ENCODE data around the gene GBP3.
"Not testable (repeated sequence)": the region's sequence is repeated elsewhere in the genome, so short reads cannot be mapped to it uniquely, and the experiment has no call there.

Gene GBP3

GRCh38 chr1:89041721-89042120 is 19.1 kb upstream of the GBP3 start:
- H3K9ac ChIP-seq (ENCODE audit: low read length in 5 of 5), result no peak overlapping the region
- no peaks in the 10 kb centered on the region for H3K27me3 ChIP-seq (ENCODE audit: control insufficient read depth in 5 of 5, insufficient read depth in 4 of 5, low read length in 5 of 5)
- peaks cover 0 to 2% (median 0%) of the 10 kb centered on the region in 5 donors for H3K36me3 ChIP-seq (ENCODE audit: control insufficient read depth in 5 of 5, insufficient read depth in 5 of 5, low read length in 5 of 5)
- H3K27ac ChIP-seq (ENCODE audit: low read depth, low read length), result no peak overlapping the region
- H3K4me3 ChIP-seq (ENCODE audit: low read depth in 1 of 5, low read length in 5 of 5), result no peak overlapping the region
- H3K9me3 ChIP-seq (ENCODE audit: control insufficient read depth in 5 of 5, low read length in 5 of 5), result peaks cover 0 to 10% (median 0%) of the 10 kb centered on the region in 5 donors
- H3K4me1 ChIP-seq (ENCODE audit: control insufficient read depth in 5 of 5, insufficient read depth in 5 of 5, low read length in 5 of 5), result no peaks in the 10 kb centered on the region

DNA sequence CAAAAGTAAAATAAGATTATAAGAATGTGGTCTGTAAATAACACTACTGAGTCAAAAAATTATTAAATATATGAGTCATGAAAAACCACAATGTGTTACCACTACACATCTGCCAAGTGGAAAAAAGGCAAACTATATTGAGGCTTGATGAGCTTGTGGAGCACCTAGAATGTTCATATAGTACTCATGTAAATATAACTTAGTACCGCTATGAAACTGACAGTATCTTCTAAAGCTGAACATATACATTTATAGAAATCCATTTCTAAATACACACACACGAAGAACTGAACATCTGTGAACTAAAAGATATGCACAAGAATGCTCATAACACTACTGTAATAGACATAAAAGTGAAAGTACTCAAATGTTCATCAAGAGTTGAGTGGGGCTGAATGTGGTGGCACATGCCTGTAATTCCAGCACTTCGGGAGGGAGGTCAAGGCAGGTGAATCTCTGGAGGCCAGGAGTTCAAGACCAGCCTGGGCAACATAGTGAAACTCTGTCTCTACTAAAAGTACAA is 18.5 kb upstream of the GBP3 start:
- Histone ChIP-seq H3K4me3 (ENCODE audit: low read depth in 1 of 5, low read length in 5 of 5) (no peak overlapping the region), H3K36me3 (ENCODE audit: control insufficient read depth in 5 of 5, insufficient read depth in 5 of 5, low read length in 5 of 5) (peaks cover 0 to 2% (median 0%) of the 10 kb centered on the region in 5 donors), H3K27me3 (ENCODE audit: control insufficient read depth in 5 of 5, insufficient read depth in 4 of 5, low read length in 5 of 5) (no peaks in the 10 kb centered on the region), H3K9ac (ENCODE audit: low read length in 5 of 5) (no peak overlapping the region), H3K27ac (ENCODE audit: low read depth, low read length) (no peak overlapping the region), H3K4me1 (ENCODE audit: control insufficient read depth in 5 of 5, insufficient read depth in 5 of 5, low read length in 5 of 5) (no peaks in the 10 kb centered on the region), H3K9me3 (ENCODE audit: control insufficient read depth in 5 of 5, low read length in 5 of 5) (peaks cover 0 to 10% (median 0%) of the 10 kb centered on the region in 5 donors)

- Histone ChIP-seq H3K9ac (ENCODE audit: low read length in 5 of 5) (no peak overlapping the region), H3K9me3 (ENCODE audit: control insufficient read depth in 5 of 5, low read length in 5 of 5) (peaks cover 0 to 10% (median 0%) of the 10 kb centered on the region in 5 donors), H3K4me1 (ENCODE audit: control insufficient read depth in 5 of 5, insufficient read depth in 5 of 5, low read length in 5 of 5) (no peaks in the 10 kb centered on the region), H3K27me3 (ENCODE audit: control insufficient read depth in 5 of 5, insufficient read depth in 4 of 5, low read length in 5 of 5) (no peaks in the 10 kb centered on the region), H3K36me3 (ENCODE audit: control insufficient read depth in 5 of 5, insufficient read depth in 5 of 5, low read length in 5 of 5) (peaks cover 0 to 2% (median 0%) of the 10 kb centered on the region in 5 donors), H3K27ac (ENCODE audit: low read depth, low read length) (no peak overlapping the region), H3K4me3 (ENCODE audit: low read depth in 1 of 5, low read length in 5 of 5) (no peak overlapping the region)
Observed at GRCh38 chr1:89040315-89040626, 17.6 kb upstream of the GBP3 start.

DNA sequence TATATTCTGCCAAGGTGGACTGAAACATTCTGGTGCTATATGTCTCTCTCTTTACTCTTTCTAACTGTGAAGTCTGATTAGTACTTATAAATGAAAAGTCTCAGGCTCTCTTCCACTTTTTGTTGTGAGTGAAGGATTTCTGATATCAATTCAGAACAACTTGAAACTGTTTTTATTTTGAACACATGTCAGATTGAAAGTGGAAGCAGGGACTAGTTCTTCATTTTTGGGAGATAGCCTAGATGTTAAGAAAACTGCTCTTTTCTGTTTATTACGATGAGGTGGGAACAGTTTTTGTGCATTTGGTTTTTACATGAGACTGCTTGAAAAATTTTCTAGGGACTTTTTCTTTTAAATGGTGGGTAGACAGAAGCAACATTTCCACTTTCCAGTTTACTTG is 14.5 kb upstream of the GBP3 start:
- Histone ChIP-seq H3K36me3 (ENCODE audit: control insufficient read depth in 5 of 5, insufficient read depth in 5 of 5, low read length in 5 of 5) (no peaks in the 10 kb centered on the region), H3K4me1 (ENCODE audit: control insufficient read depth in 5 of 5, insufficient read depth in 5 of 5, low read length in 5 of 5) (no peaks in the 10 kb centered on the region), H3K4me3 (ENCODE audit: low read depth in 1 of 5, low read length in 5 of 5) (no peak overlapping the region), H3K9ac (ENCODE audit: low read length in 5 of 5) (no peak overlapping the region), H3K9me3 (ENCODE audit: control insufficient read depth in 5 of 5, low read length in 5 of 5) (peaks cover 0 to 5% (median 0%) of the 10 kb centered on the region in 5 donors), H3K27ac (ENCODE audit: low read depth, low read length) (no peak overlapping the region), H3K27me3 (ENCODE audit: control insufficient read depth in 5 of 5, insufficient read depth in 4 of 5, low read length in 5 of 5) (no peaks in the 10 kb centered on the region)

- Histone ChIP-seq H3K9ac (ENCODE audit: low read length in 5 of 5) (no peak overlapping the region), H3K36me3 (ENCODE audit: control insufficient read depth in 5 of 5, insufficient read depth in 5 of 5, low read length in 5 of 5) (no peaks in the 10 kb centered on the region), H3K4me1 (ENCODE audit: control insufficient read depth in 5 of 5, insufficient read depth in 5 of 5, low read length in 5 of 5) (no peaks in the 10 kb centered on the region), H3K27ac (ENCODE audit: low read depth, low read length) (no peak overlapping the region), H3K4me3 (ENCODE audit: low read depth in 1 of 5, low read length in 5 of 5) (no peak overlapping the region), H3K9me3 (ENCODE audit: control insufficient read depth in 5 of 5, low read length in 5 of 5) (peaks cover 0 to 5% (median 0%) of the 10 kb centered on the region in 5 donors), H3K27me3 (ENCODE audit: control insufficient read depth in 5 of 5, insufficient read depth in 4 of 5, low read length in 5 of 5) (no peaks in the 10 kb centered on the region)
Observed at GRCh38 chr1:89035080-89035479, 12.4 kb upstream of the GBP3 start.

- not testable (repeated sequence) for H3K4me1 ChIP-seq (ENCODE audit: control insufficient read depth in 5 of 5, insufficient read depth in 5 of 5, low read length in 5 of 5); H3K36me3 ChIP-seq (ENCODE audit: control insufficient read depth in 5 of 5, insufficient read depth in 5 of 5, low read length in 5 of 5); H3K9ac ChIP-seq (ENCODE audit: low read length in 5 of 5); H3K27ac ChIP-seq (ENCODE audit: low read depth, low read length); H3K27me3 ChIP-seq (ENCODE audit: control insufficient read depth in 5 of 5, insufficient read depth in 4 of 5, low read length in 5 of 5); H3K4me3 ChIP-seq (ENCODE audit: low read depth in 1 of 5, low read length in 5 of 5); H3K9me3 ChIP-seq (ENCODE audit: control insufficient read depth in 5 of 5, low read length in 5 of 5)
Observed at GRCh38 chr1:89034004-89034403, 11.3 kb upstream of the GBP3 start.

DNA sequence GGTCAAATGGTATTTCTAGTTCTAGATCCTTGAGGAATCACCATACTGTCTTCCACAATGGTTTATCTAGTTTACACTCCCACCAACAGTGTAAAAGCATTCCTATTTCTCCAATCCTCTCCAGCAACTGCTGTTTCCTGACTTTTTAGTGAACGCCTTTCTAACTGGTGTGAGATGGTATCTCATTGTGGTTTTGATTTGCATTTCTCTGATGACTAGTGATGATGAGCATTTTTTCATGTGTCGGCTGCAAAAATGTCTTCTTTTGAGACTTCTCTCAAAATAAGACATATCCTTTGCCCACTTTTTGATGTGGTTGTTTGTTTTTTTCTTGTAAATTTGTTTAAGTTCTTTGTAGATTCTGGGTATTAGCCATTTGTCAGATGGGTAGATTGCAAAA is 6.4 kb upstream of the GBP3 start:
- not testable (repeated sequence) for H3K27me3 ChIP-seq (ENCODE audit: control insufficient read depth in 5 of 5, insufficient read depth in 4 of 5, low read length in 5 of 5); H3K36me3 ChIP-seq (ENCODE audit: control insufficient read depth in 5 of 5, insufficient read depth in 5 of 5, low read length in 5 of 5); H3K4me3 ChIP-seq (ENCODE audit: low read depth in 1 of 5, low read length in 5 of 5); H3K9me3 ChIP-seq (ENCODE audit: control insufficient read depth in 5 of 5, low read length in 5 of 5); H3K27ac ChIP-seq (ENCODE audit: low read depth, low read length); H3K9ac ChIP-seq (ENCODE audit: low read length in 5 of 5); H3K4me1 ChIP-seq (ENCODE audit: control insufficient read depth in 5 of 5, insufficient read depth in 5 of 5, low read length in 5 of 5)

DNA sequence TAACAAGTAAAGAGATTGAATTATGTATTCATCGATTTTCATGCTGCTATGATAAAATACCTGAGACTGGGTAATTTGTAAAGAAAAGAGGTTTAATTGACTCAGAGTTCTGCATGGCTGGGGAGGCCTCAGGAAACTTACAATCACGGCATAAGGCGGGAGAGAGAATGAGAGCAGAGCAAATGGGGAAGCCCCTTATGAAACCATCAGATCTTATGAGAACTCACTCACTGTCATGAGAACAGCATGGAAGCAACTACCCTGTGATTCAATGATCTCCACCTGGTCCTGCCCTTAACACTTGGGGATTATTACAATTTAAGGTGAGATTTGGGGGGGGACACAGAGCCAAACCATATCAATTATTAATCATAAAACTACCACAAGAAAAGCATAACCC is 3.3 kb upstream of the GBP3 start:
- Histone ChIP-seq H3K9ac (ENCODE audit: low read length in 5 of 5) (no peak overlapping the region), H3K27me3 (ENCODE audit: control insufficient read depth in 5 of 5, insufficient read depth in 4 of 5, low read length in 5 of 5) (no peaks in the 10 kb centered on the region), H3K4me1 (ENCODE audit: control insufficient read depth in 5 of 5, insufficient read depth in 5 of 5, low read length in 5 of 5) (peaks cover 5 to 20% (median 17%) of the 10 kb centered on the region in 5 donors), H3K9me3 (ENCODE audit: control insufficient read depth in 5 of 5, low read length in 5 of 5) (no peaks in the 10 kb centered on the region), H3K36me3 (ENCODE audit: control insufficient read depth in 5 of 5, insufficient read depth in 5 of 5, low read length in 5 of 5) (no peaks in the 10 kb centered on the region), H3K27ac (ENCODE audit: low read depth, low read length) (no peak overlapping the region), H3K4me3 (ENCODE audit: low read depth in 1 of 5, low read length in 5 of 5) (no peak overlapping the region)

- peak overlapping the region; percentile 60 to 84 (median 75) for H3K4me3 ChIP-seq (ENCODE audit: low read depth in 1 of 5, low read length in 5 of 5)
- H3K9ac ChIP-seq (ENCODE audit: low read length in 5 of 5), result peak overlapping the region in 4 of 5 donors; percentile 9 to 52 (median 29)
- H3K27ac ChIP-seq (ENCODE audit: low read depth, low read length), result peak overlapping the region; percentile 86
- H3K27me3 ChIP-seq (ENCODE audit: control insufficient read depth in 5 of 5, insufficient read depth in 4 of 5, low read length in 5 of 5), result no peaks in the 10 kb centered on the region
- H3K36me3 ChIP-seq (ENCODE audit: control insufficient read depth in 5 of 5, insufficient read depth in 5 of 5, low read length in 5 of 5), result peaks cover 0 to 11% (median 8%) of the 10 kb centered on the region in 5 donors
- H3K4me1 ChIP-seq (ENCODE audit: control insufficient read depth in 5 of 5, insufficient read depth in 5 of 5, low read length in 5 of 5), result peaks cover 5 to 20% (median 17%) of the 10 kb centered on the region in 5 donors
- H3K9me3 ChIP-seq (ENCODE audit: control insufficient read depth in 5 of 5, low read length in 5 of 5), result no peaks in the 10 kb centered on the region
Observed at GRCh38 chr1:89023026-89023425, 360 bp upstream of the GBP3 start.

DNA sequence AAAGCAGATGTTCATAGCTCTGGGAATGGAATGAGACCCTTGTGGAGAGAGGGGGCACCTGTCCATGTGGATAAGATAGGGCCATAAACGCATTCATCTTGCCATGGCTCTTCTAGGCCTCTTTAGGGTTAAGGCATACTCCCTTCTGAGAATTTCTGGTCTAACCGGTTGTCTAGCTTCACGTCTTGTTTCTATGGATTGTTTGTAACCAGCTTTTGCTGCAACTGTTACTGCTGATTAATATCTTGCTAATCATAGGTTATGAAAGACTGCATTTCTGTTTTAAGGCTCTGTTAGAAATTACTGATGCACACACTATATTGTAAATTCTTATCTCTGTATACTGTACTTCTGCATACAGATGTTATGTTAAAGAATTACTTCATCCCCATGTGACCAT is 4.3 kb downstream of the GBP3 start:
- not testable (repeated sequence) for H3K9ac ChIP-seq (ENCODE audit: low read length in 5 of 5); H3K9me3 ChIP-seq (ENCODE audit: control insufficient read depth in 5 of 5, low read length in 5 of 5); H3K27me3 ChIP-seq (ENCODE audit: control insufficient read depth in 5 of 5, insufficient read depth in 4 of 5, low read length in 5 of 5); H3K4me3 ChIP-seq (ENCODE audit: low read depth in 1 of 5, low read length in 5 of 5); H3K27ac ChIP-seq (ENCODE audit: low read depth, low read length)
- H3K4me1 ChIP-seq (ENCODE audit: control insufficient read depth in 5 of 5, insufficient read depth in 5 of 5, low read length in 5 of 5), result peaks cover 5 to 20% (median 17%) of the 10 kb centered on the region in 5 donors
- peaks cover 8 to 36% (median 29%) of the 10 kb centered on the region in 5 donors for H3K36me3 ChIP-seq (ENCODE audit: control insufficient read depth in 5 of 5, insufficient read depth in 5 of 5, low read length in 5 of 5)

DNA sequence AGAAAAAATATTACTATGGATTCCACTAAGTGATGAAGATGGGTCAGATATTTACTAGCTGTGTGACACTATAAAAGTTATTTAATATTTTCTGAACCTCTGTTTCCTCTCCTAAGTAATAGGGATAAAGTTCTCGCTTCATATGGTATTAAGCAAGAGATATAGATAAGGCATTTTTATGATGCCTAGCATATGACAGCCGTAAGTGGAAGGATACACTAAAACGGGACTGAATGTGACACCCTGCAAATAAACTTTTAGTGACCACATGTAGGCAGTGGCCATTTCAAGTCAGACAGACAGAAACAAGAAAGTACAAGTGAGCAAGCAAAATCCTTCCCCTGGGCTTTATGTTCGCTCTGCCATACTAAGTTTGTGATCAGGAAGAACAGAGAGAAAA is 14.2 kb downstream of the GBP3 start:
- H3K9me3 ChIP-seq (ENCODE audit: control insufficient read depth in 5 of 5, low read length in 5 of 5), result no peaks in the 10 kb centered on the region
- H3K27me3 ChIP-seq (ENCODE audit: control insufficient read depth in 5 of 5, insufficient read depth in 4 of 5, low read length in 5 of 5), result no peaks in the 10 kb centered on the region
- peaks cover 16 to 69% (median 60%) of the 10 kb centered on the region in 5 donors for H3K36me3 ChIP-seq (ENCODE audit: control insufficient read depth in 5 of 5, insufficient read depth in 5 of 5, low read length in 5 of 5)
- no peak overlapping the region for H3K9ac ChIP-seq (ENCODE audit: low read length in 5 of 5)
- H3K27ac ChIP-seq (ENCODE audit: low read depth, low read length), result no peak overlapping the region
- peaks cover 0 to 13% (median 7%) of the 10 kb centered on the region in 5 donors for H3K4me1 ChIP-seq (ENCODE audit: control insufficient read depth in 5 of 5, insufficient read depth in 5 of 5, low read length in 5 of 5)
- no peak overlapping the region for H3K4me3 ChIP-seq (ENCODE audit: low read depth in 1 of 5, low read length in 5 of 5)

Measured in subcutaneous abdominal adipose tissue (tissue), 5 donors.